ENCODE data around the gene VWA5B1. TPM values are rescaled to one million over a fixed set of nuclear protein-coding genes. Genes with fewer than 3 reads are reported as not detected.

The VWA5B1 gene
- total RNA-seq, 1 donor from 2014 or later = not detected

- peaks cover 4% of the 10 kb centered on the region for H3K4me1 Mint-ChIP-seq (ENCODE audit: low read depth)
- no peak overlapping the region for H3K27ac Mint-ChIP-seq (ENCODE audit: unreplicated experiment)
- peaks cover 70% of the 10 kb centered on the region for H3K27me3 Mint-ChIP-seq (ENCODE audit: low read depth)
- TF ChIP-seq CTCF (IDR thresholded peaks at IDR 0.05) = no peak
- DNase-seq (ENCODE audit: low spot score) = no peak
- H3K4me3 Mint-ChIP-seq (ENCODE audit: unreplicated experiment) = no peak overlapping the region
- no peaks in the 10 kb centered on the region for H3K9me3 Mint-ChIP-seq (ENCODE audit: low read depth)
- no peaks in the 10 kb centered on the region for H3K36me3 Mint-ChIP-seq (ENCODE audit: low read depth)
Measured at GRCh38 chr1:20291645-20292084, 990 bp downstream of the VWA5B1 start.

- Mint-ChIP-seq H3K36me3 (ENCODE audit: low read depth) (no peaks in the 10 kb centered on the region), H3K27ac (ENCODE audit: unreplicated experiment) (no peak overlapping the region), H3K4me1 (ENCODE audit: low read depth) (no peaks in the 10 kb centered on the region), H3K27me3 (ENCODE audit: low read depth) (peaks cover 34% of the 10 kb centered on the region), H3K9me3 (ENCODE audit: low read depth) (no peaks in the 10 kb centered on the region), H3K4me3 (ENCODE audit: unreplicated experiment) (no peak overlapping the region)
- DNase-seq (ENCODE audit: low spot score) = no peak
- TF ChIP-seq CTCF (IDR thresholded peaks at IDR 0.05) = no peak
Measured at GRCh38 chr1:20298626-20299025, 8.0 kb downstream of the VWA5B1 start.

- H3K4me3 Mint-ChIP-seq (ENCODE audit: unreplicated experiment) = no peak overlapping the region
- no peaks in the 10 kb centered on the region for H3K4me1 Mint-ChIP-seq (ENCODE audit: low read depth)
- H3K27ac Mint-ChIP-seq (ENCODE audit: unreplicated experiment) = no peak overlapping the region
- H3K9me3 Mint-ChIP-seq (ENCODE audit: low read depth) = no peaks in the 10 kb centered on the region
- no peaks in the 10 kb centered on the region for H3K36me3 Mint-ChIP-seq (ENCODE audit: low read depth)
- H3K27me3 Mint-ChIP-seq (ENCODE audit: low read depth) = peaks cover 38% of the 10 kb centered on the region
- no peak for DNase-seq (ENCODE audit: low spot score)
- no peak for TF ChIP-seq CTCF (IDR thresholded peaks at IDR 0.05)
Measured at GRCh38 chr1:20301463-20302107, 10.9 kb downstream of the VWA5B1 start.

- TF ChIP-seq CTCF (IDR thresholded peaks at IDR 0.05) = no peak
- no peaks in the 10 kb centered on the region for H3K4me1 Mint-ChIP-seq (ENCODE audit: low read depth)
- H3K27me3 Mint-ChIP-seq (ENCODE audit: low read depth) = peaks cover 38% of the 10 kb centered on the region
- DNase-seq (ENCODE audit: low spot score) = no peak
- H3K27ac Mint-ChIP-seq (ENCODE audit: unreplicated experiment) = no peak overlapping the region
- H3K36me3 Mint-ChIP-seq (ENCODE audit: low read depth) = no peaks in the 10 kb centered on the region
- H3K4me3 Mint-ChIP-seq (ENCODE audit: unreplicated experiment) = no peak overlapping the region
- H3K9me3 Mint-ChIP-seq (ENCODE audit: low read depth) = no peaks in the 10 kb centered on the region
Measured at GRCh38 chr1:20302108-20302471, 11.4 kb downstream of the VWA5B1 start.

GRCh38 chr1:20307026-20307425, 16.4 kb downstream of the VWA5B1 start:
- Mint-ChIP-seq H3K27ac (ENCODE audit: unreplicated experiment) (no peak overlapping the region), H3K27me3 (ENCODE audit: low read depth) (peaks cover 25% of the 10 kb centered on the region), H3K9me3 (ENCODE audit: low read depth) (no peaks in the 10 kb centered on the region), H3K4me1 (ENCODE audit: low read depth) (no peaks in the 10 kb centered on the region), H3K36me3 (ENCODE audit: low read depth) (no peaks in the 10 kb centered on the region), H3K4me3 (ENCODE audit: unreplicated experiment) (no peak overlapping the region)
- DNase-seq (ENCODE audit: low spot score) = no peak
- TF ChIP-seq CTCF (IDR thresholded peaks at IDR 0.05) = no peak
